Neural progenitor cell (in vitro differentiated cells): Measurements from ENCODE around the gene SPTBN2.

Source experiments
- CTCF ChIP-seq: fragments of 200-600 bp; sonication (generic); IDR thresholded peaks from 2 replicates; pipeline ENCODE4 v1.5.1; 2017; ENCODE audit warnings: antibody characterized with exemption, mild to moderate bottlenecking
- EZH2 ChIP-seq: fragments of 200-600 bp; sonication (generic); IDR thresholded peaks from 2 replicates; pipeline ENCODE4 v1.6.1; 2017; ENCODE audit warnings: antibody characterized with exemption, mild to moderate bottlenecking, moderate library complexity
- EZH2phosphoT487 ChIP-seq: fragments of 200-600 bp; sonication (generic); IDR thresholded peaks from 2 replicates; pipeline ENCODE4 v1.6.1; 2017; ENCODE audit warnings: antibody characterized with exemption

GRCh38 chr11:66686801-66687750, 41.9 kb downstream of the SPTBN2 start:
- TF ChIP-seq CTCF (no peak), EZH2phosphoT487 (no peak), EZH2 (no peak)
